RWPE2 (cell line): ENCODE measurements around the gene TEX36.

Experiments used
- ATAC-seq: fragments of 200-7000 bp; cut with Tn5 transposase; 3 replicates; pipeline ENCODE4 v1.9.1; 2021; ENCODE audit warnings: low read depth
- DNase-seq: peaks from one replicate; pipeline ENCODE4 v3.0.0-alpha.2; 2020; ENCODE audit warnings: low spot score
- H3K27ac ChIP-seq: fragments of 450-650 bp; 2 replicates; pipeline ENCODE4 v1.5.1; 2017; ENCODE audit warnings: mild to moderate bottlenecking; ENCODE audit not compliant: poor library complexity, severe bottlenecking
- H3K27me3 ChIP-seq: fragments of 250-450 bp; sonication (Bioruptor Pico); 2 replicates; pipeline ENCODE4 v1.5.1; 2021; ENCODE audit warnings: mild to moderate bottlenecking, moderate library complexity; ENCODE audit not compliant: insufficient read depth, poor library complexity, severe bottlenecking
- H3K36me3 ChIP-seq: fragments of 250-450 bp; sonication (Bioruptor Pico); 2 replicates; pipeline ENCODE4 v1.5.1; 2020; ENCODE audit warnings: low read depth, mild to moderate bottlenecking, moderate library complexity
- H3K4me1 ChIP-seq: fragments of 250-450 bp; sonication (Bioruptor Pico); 2 replicates; pipeline ENCODE4 v1.5.1; 2021; ENCODE audit warnings: mild to moderate bottlenecking, moderate library complexity; ENCODE audit not compliant: insufficient read depth, poor library complexity, severe bottlenecking
- H3K4me3 ChIP-seq: fragments of 250-450 bp; sonication (Bioruptor Pico); 2 replicates; pipeline ENCODE4 v1.5.1; 2021; ENCODE audit warnings: mild to moderate bottlenecking, moderate library complexity; ENCODE audit not compliant: severe bottlenecking
- H3K9me3 ChIP-seq: fragments of 250-450 bp; sonication (Bioruptor Pico); 2 replicates; pipeline ENCODE4 v1.5.1; 2021; ENCODE audit warnings: mild to moderate bottlenecking, moderate library complexity; ENCODE audit not compliant: severe bottlenecking
- CTCF ChIP-seq: fragments of 450-650 bp; IDR thresholded peaks from one replicate; pipeline ENCODE4 v1.5.1; 2017; ENCODE audit warnings: mild to moderate bottlenecking, moderate library complexity; ENCODE audit not compliant: poor library complexity, severe bottlenecking

Gene TEX36

GRCh38 chr10:125684581-125684980 is 1.6 kb upstream of the TEX36 start:
- Histone ChIP-seq H3K36me3 (no peaks in the 10 kb centered on the region), H3K27ac (no peak overlapping the region), H3K4me1 (no peaks in the 10 kb centered on the region), H3K27me3 (no peaks in the 10 kb centered on the region), H3K4me3 (no peak overlapping the region), H3K9me3 (no peaks in the 10 kb centered on the region)
- DNase-seq: no peak
- ATAC-seq: no peak
- no peak for TF ChIP-seq CTCF

GRCh38 chr10:125683821-125684220 is 858 bp upstream of the TEX36 start:
- ATAC-seq (no peak), DNase-seq (no peak)
- TF ChIP-seq CTCF: no peak
- no peaks in the 10 kb centered on the region for H3K9me3 ChIP-seq
- no peak overlapping the region for H3K27ac ChIP-seq
- H3K36me3 ChIP-seq: no peaks in the 10 kb centered on the region
- H3K4me3 ChIP-seq: no peak overlapping the region
- H3K4me1 ChIP-seq: no peaks in the 10 kb centered on the region
- H3K27me3 ChIP-seq: no peaks in the 10 kb centered on the region

- no peak for ATAC-seq
- no peaks in the 10 kb centered on the region for H3K9me3 ChIP-seq
- no peaks in the 10 kb centered on the region for H3K27me3 ChIP-seq
- H3K4me1 ChIP-seq: no peaks in the 10 kb centered on the region
- H3K36me3 ChIP-seq: no peaks in the 10 kb centered on the region
- no peak overlapping the region for H3K27ac ChIP-seq
- TF ChIP-seq CTCF: no peak
- no peak for DNase-seq
- no peak overlapping the region for H3K4me3 ChIP-seq
Measured at GRCh38 chr10:125679436-125679835, 3.5 kb downstream of the TEX36 start.

- Histone ChIP-seq H3K27me3 (no peaks in the 10 kb centered on the region), H3K36me3 (no peaks in the 10 kb centered on the region), H3K9me3 (no peaks in the 10 kb centered on the region), H3K4me3 (no peak overlapping the region), H3K27ac (no peak overlapping the region), H3K4me1 (no peaks in the 10 kb centered on the region)
- DNase-seq: no peak
- no peak for ATAC-seq
- no peak for TF ChIP-seq CTCF
Measured at GRCh38 chr10:125672884-125673283, 10.1 kb downstream of the TEX36 start.

GRCh38 chr10:125662584-125662983 is 20.4 kb downstream of the TEX36 start:
- ATAC-seq (peak; percentile 57; the same call in 2 of the 3 replicates), DNase-seq (no peak)
- no peak for TF ChIP-seq CTCF
- Histone ChIP-seq H3K27me3 (no peaks in the 10 kb centered on the region), H3K36me3 (no peaks in the 10 kb centered on the region), H3K4me3 (no peak overlapping the region), H3K9me3 (no peaks in the 10 kb centered on the region), H3K4me1 (peaks cover 12% of the 10 kb centered on the region), H3K27ac (peak overlapping the region; percentile 43)
